Dermis blood vessel endothelial cell (primary cell): ENCODE data around the gene CHAC2. TPM values are rescaled to one million over a fixed set of nuclear protein-coding genes. Genes with fewer than 3 reads are reported as not detected.
"Not testable (repeated sequence)": the region's sequence is repeated elsewhere in the genome, so short reads cannot be mapped to it uniquely, and the experiment has no call there.

ENCODE experiments used
- DNase-seq: peaks from one replicate; pipeline ENCODE4 v3.0.0; 2010
- total RNA-seq: library from RNA; depleted of rRNA; stranded (reverse); fragments of >200 nt; gene quantifications from 2 replicates; pipeline ENCODE4 v1.2.3, GENCODE V29; 2014

Gene CHAC2
- 12.5 and 14.1 TPM in 2 replicates for total RNA-seq

GRCh38 chr2:53767405-53768241 is at the start of gene CHAC2:
TSS of gene CHAC2 (plus strand) at chr2:53767804. CDS start at chr2:53767887, 83 bp downstream.
- DNase-seq: peak; percentile 91

- not testable (repeated sequence) for DNase-seq
These were observed 46.7 kb upstream of the CHAC2 start for GRCh38 chr2:53720944-53721343.

GRCh38 chr2:53724536-53724935 is 43.1 kb upstream of the CHAC2 start:
- DNase-seq: no peak

GRCh38 chr2:53725662-53726061 is 41.9 kb upstream of the CHAC2 start:
- no peak for DNase-seq

- no peak for DNase-seq
These were observed 39.7 kb upstream of the CHAC2 start for GRCh38 chr2:53727921-53728320.

- no peak for DNase-seq
These were observed 38.4 kb upstream of the CHAC2 start for GRCh38 chr2:53729143-53729762.

- DNase-seq: no peak
These were observed 30.5 kb upstream of the CHAC2 start for GRCh38 chr2:53737091-53737490.

GRCh38 chr2:53739032-53739431 is 28.6 kb upstream of the CHAC2 start:
- no peak for DNase-seq

- peak; percentile 59 for DNase-seq
These were observed 27.4 kb upstream of the CHAC2 start for GRCh38 chr2:53740170-53740569.

GRCh38 chr2:53744395-53745065 is 23.1 kb upstream of the CHAC2 start:
- DNase-seq: no peak

- no peak for DNase-seq
These were observed 17.4 kb upstream of the CHAC2 start for GRCh38 chr2:53750041-53750768.

GRCh38 chr2:53751728-53752127 is 15.9 kb upstream of the CHAC2 start:
- DNase-seq: peak; percentile 11

- DNase-seq: no peak
These were observed 15.2 kb upstream of the CHAC2 start for GRCh38 chr2:53752385-53752784.

- DNase-seq: no peak
These were observed 14.6 kb upstream of the CHAC2 start for GRCh38 chr2:53753041-53753440.

GRCh38 chr2:53755121-53755520 is 12.5 kb upstream of the CHAC2 start:
- no peak for DNase-seq

- no peak for DNase-seq
These were observed 11.0 kb upstream of the CHAC2 start for GRCh38 chr2:53756644-53757043.

GRCh38 chr2:53757206-53757605 is 10.4 kb upstream of the CHAC2 start:
- not testable (repeated sequence) for DNase-seq

- DNase-seq: no peak
These were observed 1.8 kb upstream of the CHAC2 start for GRCh38 chr2:53765767-53766166.

GRCh38 chr2:53768242-53768542 is 588 bp downstream of the CHAC2 start:
- no peak for DNase-seq

- no peak for DNase-seq
These were observed 1.8 kb downstream of the CHAC2 start for GRCh38 chr2:53769318-53769945.

- DNase-seq: no peak
These were observed 2.7 kb downstream of the CHAC2 start for GRCh38 chr2:53770264-53770663.

GRCh38 chr2:53777134-53777533 is 9.5 kb downstream of the CHAC2 start:
- DNase-seq: no peak
